ENCODE data around the gene PPP2R5E.

The PPP2R5E gene

GRCh38 chr14:63367742-63368364, 175.3 kb downstream of the PPP2R5E start:
- DNase-seq = no peak

DNA sequence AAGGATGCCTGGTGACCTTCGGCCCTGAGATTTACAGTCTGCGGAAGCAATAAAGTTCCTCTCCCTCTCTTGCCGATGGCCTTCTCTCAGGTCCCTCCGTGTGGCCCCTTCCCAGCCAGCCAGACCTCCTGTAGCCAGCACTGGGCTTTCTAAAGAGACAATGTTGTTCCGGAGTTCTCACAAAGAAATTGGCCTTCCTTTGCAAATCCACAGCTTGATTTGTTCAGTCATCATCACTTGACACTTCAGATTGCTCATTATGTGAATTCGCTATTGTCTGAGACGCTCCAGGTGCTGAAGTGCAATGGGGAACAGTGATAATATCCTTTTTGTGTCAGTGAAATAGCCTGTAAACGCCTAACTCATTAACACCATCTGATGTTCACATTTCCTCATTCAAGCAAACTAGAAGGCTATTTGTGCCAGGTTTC, 180.8 kb downstream of the PPP2R5E start:
- no peak for DNase-seq

DNA sequence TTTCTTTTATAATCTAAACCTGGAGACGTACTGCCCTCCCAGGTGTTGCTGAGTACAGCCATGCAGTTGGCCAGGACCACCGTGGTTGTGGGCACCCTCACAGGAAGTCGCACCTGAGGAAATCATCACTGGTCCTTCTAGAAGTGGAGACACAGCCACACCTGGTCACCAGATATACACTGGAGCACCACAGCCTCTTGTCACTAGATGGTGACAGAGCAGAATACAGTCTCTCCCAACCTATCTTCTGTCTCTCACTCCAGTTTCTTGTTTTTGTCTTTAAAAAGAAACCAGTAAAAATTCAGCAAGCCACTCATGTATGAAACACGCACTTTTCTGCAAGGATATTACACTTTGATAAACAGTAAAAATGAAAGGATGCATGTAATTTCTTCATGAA, 181.4 kb downstream of the PPP2R5E start:
- no peak for DNase-seq

DNA sequence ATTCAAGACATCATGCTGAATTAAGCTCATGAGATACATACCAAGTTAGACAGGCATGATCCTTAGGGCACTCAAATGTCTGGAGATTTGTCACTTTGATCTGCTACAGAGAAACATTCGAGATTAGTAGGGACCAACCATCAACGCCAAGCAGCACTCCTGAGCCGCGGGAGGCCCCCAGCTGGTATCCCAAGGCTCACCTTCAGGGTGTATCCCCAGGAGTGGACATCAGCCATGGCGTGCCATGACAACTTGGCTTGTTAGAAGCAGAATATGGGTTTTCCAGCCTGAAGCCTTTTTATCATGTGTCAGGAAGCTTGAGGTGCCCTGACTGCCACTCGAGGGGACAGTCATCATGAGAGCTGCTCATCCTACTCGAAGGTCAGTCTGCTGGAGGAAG, 185.3 kb downstream of the PPP2R5E start:
- DNase-seq = no peak

- no peak for DNase-seq
These were observed 197.4 kb downstream of the PPP2R5E start for GRCh38 chr14:63345826-63346225.

DNA sequence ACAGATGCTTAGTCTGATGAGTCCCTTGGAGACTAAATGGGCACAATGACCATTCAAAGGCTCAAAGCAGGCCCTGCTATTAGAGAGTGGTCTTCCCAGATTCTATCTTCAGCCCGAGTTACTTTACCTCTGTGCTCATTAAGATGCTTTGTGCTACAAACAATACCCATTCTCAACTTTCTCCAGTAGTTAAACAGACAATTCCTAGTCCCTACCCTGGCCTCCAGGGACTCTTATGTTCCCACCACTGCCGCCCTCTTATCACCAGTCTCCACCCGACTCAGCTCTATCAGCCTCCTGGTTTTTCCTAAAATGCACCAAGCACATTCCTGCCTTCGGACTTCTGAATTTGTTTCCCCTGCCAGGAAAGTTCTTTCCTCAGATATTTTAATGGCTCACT, 198.8 kb downstream of the PPP2R5E start:
- DNase-seq = no peak

DNA sequence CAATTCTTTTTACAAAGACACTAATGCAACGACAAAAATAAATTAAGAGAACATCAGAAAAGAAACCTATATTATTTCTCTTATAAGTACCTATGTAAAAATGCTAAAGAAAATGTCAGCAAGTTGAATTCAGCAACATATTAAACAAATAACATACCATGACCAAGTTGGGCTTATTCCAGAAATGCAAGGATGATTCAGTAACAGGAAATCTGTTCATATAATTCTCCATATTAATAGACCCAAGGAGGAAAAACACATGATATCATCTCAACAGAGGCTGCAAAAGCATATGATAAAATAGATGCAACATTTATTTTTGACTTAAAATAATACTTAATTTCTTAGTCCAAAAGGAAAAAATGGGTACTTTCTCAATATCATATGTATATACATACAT, 199.3 kb downstream of the PPP2R5E start:
- no peak for DNase-seq

DNA sequence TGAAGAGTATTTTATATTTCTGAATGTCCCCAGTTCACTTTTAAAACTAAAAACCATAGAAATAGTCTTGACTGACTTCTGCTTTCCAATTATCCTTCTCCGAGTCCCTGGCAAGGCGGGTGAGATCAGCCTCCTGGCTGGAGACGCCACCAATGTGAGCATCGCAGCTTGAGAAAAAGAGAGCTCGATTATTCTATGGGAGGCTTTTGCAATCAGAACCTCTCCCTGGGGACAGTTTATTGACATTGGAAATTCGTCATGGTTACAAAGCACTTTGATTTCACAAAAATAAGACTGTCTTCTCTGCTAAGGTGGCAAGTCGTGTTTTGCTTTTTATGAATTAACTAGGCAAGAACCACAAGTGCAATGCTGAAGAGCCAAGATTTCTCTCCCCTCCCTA, 200.8 kb downstream of the PPP2R5E start:
- no peak for DNase-seq

DNA sequence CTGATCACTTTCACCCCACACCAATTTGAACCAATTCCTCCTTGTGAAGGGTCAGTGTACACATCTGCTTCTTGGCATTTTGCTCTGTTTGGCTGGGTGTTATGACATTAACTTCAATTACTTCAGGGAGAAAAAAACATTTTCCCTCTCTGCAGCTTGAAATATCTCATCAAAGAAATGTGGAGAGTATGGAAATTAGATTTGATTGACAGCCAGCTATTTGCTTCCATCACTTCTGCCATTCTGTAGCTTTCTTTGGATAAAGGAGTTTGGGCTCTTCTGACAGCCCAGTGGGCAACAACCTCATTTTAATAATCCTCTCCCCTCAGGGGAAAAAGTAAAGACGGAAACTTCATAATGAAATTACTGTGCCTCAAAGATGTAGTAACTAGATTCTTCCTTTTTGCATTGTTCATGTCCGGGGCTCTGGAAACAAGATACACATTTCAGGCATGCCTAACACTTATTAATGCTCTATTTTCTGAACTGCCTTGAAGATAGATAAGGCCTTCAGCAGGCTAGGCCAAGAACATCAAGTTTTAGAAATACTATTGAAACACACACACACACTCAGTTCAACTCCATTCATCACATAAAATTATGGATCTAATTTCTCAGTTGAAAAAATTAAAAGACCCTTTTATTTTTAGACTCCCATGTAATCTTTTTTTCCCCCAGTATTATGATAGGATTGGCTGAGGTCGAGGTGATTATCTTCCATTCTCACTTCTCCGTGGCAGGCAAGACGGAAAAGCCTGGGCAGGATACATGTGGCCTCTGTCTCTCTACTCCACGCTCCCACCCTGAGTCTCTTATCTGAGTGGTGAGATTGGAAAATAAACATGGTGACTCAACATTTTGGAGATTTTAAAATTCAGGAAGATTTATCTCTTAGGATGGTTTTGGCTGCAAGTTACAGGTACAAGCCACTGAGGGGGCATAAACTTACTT, 214.1 kb downstream of the PPP2R5E start:
- DNase-seq = no peak

GRCh38 chr14:63326840-63327239, 216.3 kb downstream of the PPP2R5E start:
- DNase-seq = no peak

DNA sequence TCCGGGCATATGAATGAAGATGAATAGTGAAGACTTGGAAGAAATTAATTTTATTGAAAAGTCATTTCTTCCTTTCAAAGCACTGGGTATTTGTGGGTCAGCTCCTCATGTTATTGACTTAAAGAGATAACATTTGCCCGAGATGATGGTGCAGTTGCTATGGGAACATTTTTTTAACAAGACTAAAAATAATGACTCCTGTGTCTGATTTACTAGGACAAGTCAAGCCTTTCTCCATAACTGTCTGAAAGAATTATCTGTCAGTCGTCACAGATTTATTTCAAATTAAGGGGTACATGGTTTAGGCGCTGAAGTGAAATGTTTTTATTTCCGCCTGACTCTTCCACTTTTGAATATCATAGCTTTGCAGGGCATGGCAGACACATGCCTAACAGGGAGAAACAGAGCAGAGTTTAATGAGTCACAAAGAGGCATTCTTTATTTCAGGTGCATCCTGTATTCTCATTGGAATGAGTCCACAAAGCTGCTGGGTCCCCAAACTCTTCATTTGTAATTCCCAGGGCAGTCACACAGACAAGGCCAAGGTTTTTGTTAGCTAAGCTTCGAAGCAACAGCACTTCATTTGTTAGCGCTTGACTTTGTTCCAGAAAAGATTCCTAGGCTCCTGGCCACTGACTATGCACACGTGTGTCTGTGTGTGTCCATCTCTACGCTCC, 220.1 kb downstream of the PPP2R5E start:
- no peak for DNase-seq

DNA sequence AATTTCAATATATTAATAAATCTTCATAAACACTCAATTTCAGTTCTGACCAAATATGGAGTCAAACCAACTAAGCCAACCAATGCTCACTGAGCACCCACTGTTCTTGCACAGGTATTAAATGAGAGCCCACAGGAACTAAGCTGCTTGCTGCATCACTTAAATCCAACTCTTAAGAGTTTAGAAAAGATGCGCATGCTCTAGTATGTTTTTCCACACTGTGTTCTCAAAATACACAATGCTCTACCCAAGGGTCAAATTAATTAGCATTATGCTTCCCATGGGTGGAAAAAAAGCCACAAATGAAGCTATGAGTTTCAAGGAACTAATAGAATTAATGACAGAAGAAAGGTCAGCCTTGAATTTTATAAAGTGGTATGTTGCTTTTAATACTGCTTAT, 220.7 kb downstream of the PPP2R5E start:
- no peak for DNase-seq

Measured in activated CD4-positive, alpha-beta T cell treated with anti-CD3 and anti-CD28 coated beads, Interleukin-2, Interleukin-6, amounts not matched to agents 100 ng/mL and 50 ng/mL, durations not matched to agents 16 hours and 8 hours (primary cell).